ENCODE results near the gene GRM5.

The GRM5 gene

GRCh38 chr11:88770475-88771079 lies 295.2 kb downstream of the GRM5 start:
- Histone ChIP-seq H3K9me2 (ENCODE audit: low read depth, low read length) (no peaks in the 10 kb centered on the region), H3K79me2 (ENCODE audit: insufficient read depth, low read length) (no peaks in the 10 kb centered on the region), H3K4me1 (ENCODE audit: insufficient read depth, low read length, severe bottlenecking) (no peaks in the 10 kb centered on the region), H3F3A (ENCODE audit: insufficient read depth, low read length) (no peaks in the 10 kb centered on the region), H3K27me3 (ENCODE audit: insufficient read depth, low read length) (no peaks in the 10 kb centered on the region), H3K27ac (ENCODE audit: low read depth, low read length, poor library complexity, severe bottlenecking) (no peak overlapping the region), H4K20me1 (ENCODE audit: insufficient read depth, low read length) (no peaks in the 10 kb centered on the region), H3K4me2 (ENCODE audit: low read length) (no peak overlapping the region), H3K9me3 (ENCODE audit: low read length) (no peaks in the 10 kb centered on the region), H3K4me3 (ENCODE audit: low read depth, low read length, poor library complexity, severe bottlenecking) (no peak overlapping the region), H3K9ac (ENCODE audit: low read length) (no peak overlapping the region), H3K36me3 (ENCODE audit: insufficient read depth, low read length) (no peaks in the 10 kb centered on the region), H2AFZ (ENCODE audit: low read length) (no peak overlapping the region)
- TF ChIP-seq, protein P1, sequence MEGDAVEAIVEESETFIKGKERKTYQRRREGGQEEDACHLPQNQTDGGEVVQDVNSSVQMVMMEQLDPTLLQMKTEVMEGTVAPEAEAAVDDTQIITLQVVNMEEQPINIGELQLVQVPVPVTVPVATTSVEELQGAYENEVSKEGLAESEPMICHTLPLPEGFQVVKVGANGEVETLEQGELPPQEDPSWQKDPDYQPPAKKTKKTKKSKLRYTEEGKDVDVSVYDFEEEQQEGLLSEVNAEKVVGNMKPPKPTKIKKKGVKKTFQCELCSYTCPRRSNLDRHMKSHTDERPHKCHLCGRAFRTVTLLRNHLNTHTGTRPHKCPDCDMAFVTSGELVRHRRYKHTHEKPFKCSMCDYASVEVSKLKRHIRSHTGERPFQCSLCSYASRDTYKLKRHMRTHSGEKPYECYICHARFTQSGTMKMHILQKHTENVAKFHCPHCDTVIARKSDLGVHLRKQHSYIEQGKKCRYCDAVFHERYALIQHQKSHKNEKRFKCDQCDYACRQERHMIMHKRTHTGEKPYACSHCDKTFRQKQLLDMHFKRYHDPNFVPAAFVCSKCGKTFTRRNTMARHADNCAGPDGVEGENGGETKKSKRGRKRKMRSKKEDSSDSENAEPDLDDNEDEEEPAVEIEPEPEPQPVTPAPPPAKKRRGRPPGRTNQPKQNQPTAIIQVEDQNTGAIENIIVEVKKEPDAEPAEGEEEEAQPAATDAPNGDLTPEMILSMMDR (IDR thresholded peaks at IDR 0.05; ENCODE audit: low read length), result no peak
- TF ChIP-seq EZH2 (IDR thresholded peaks at IDR 0.05; ENCODE audit: borderline replicate concordance, low read length), result no peak

DNA sequence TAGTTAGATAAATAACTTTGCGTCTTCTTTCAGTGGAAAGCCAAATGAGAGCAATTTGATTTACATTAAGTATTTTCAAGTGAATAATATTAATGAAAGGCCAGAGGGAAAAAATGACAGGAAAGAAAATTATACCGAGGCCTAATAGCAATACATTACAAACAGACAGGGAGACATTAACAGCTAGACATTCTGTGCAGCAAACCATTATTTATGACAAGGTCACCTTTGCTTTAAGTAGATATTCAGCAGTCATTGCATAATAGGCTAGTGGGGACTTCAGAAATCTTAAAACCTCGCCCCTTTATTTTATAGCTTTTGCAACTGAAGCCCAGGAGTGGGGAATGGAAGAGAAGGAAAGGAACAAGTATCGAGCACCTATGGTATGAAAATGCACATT lies 321.6 kb downstream of the GRM5 start:
- no peaks in the 10 kb centered on the region for H3F3A ChIP-seq (ENCODE audit: insufficient read depth, low read length)
- TF ChIP-seq, protein P1 (IDR thresholded peaks at IDR 0.05; ENCODE audit: low read length), result no peak
- no peak for TF ChIP-seq EZH2 (IDR thresholded peaks at IDR 0.05; ENCODE audit: borderline replicate concordance, low read length)
- no peaks in the 10 kb centered on the region for H3K9me3 ChIP-seq (ENCODE audit: low read length)
- no peak overlapping the region for H3K9ac ChIP-seq (ENCODE audit: low read length)
- H2AFZ ChIP-seq (ENCODE audit: low read length), result no peak overlapping the region
- H3K9me2 ChIP-seq (ENCODE audit: low read depth, low read length), result no peaks in the 10 kb centered on the region
- H4K20me1 ChIP-seq (ENCODE audit: insufficient read depth, low read length), result no peaks in the 10 kb centered on the region
- no peaks in the 10 kb centered on the region for H3K36me3 ChIP-seq (ENCODE audit: insufficient read depth, low read length)
- H3K4me1 ChIP-seq (ENCODE audit: insufficient read depth, low read length, severe bottlenecking), result no peaks in the 10 kb centered on the region
- H3K4me2 ChIP-seq (ENCODE audit: low read length), result no peak overlapping the region
- no peaks in the 10 kb centered on the region for H3K79me2 ChIP-seq (ENCODE audit: insufficient read depth, low read length)
- no peak overlapping the region for H3K4me3 ChIP-seq (ENCODE audit: low read depth, low read length, poor library complexity, severe bottlenecking)
- H3K27me3 ChIP-seq (ENCODE audit: insufficient read depth, low read length), result 0 out of 2 replicates have a peak, but pooled peaks cover 4% of the 10 kb centered on the region
- H3K27ac ChIP-seq (ENCODE audit: low read depth, low read length, poor library complexity, severe bottlenecking), result no peak overlapping the region

GRCh38 chr11:88739524-88739923 lies 326.3 kb downstream of the GRM5 start:
- Histone ChIP-seq H3K4me2 (ENCODE audit: low read length) (no peak overlapping the region), H3K36me3 (ENCODE audit: insufficient read depth, low read length) (no peaks in the 10 kb centered on the region)
- no peak for TF ChIP-seq EZH2 (IDR thresholded peaks at IDR 0.05; ENCODE audit: borderline replicate concordance, low read length)
- TF ChIP-seq, protein P1 (IDR thresholded peaks at IDR 0.05; ENCODE audit: low read length), result no peak

More at GRCh38 chr11:88739524-88739923, 326.3 kb downstream of the GRM5 start:
- H3K9ac ChIP-seq (ENCODE audit: low read length), result no peak overlapping the region
- no peaks in the 10 kb centered on the region for H4K20me1 ChIP-seq (ENCODE audit: insufficient read depth, low read length)
- no peaks in the 10 kb centered on the region for H3K79me2 ChIP-seq (ENCODE audit: insufficient read depth, low read length)
- no peaks in the 10 kb centered on the region for H3K9me2 ChIP-seq (ENCODE audit: low read depth, low read length)
- H3K27ac ChIP-seq (ENCODE audit: low read depth, low read length, poor library complexity, severe bottlenecking), result no peak overlapping the region
- H3K4me3 ChIP-seq (ENCODE audit: low read depth, low read length, poor library complexity, severe bottlenecking), result no peak overlapping the region
- no peak overlapping the region for H2AFZ ChIP-seq (ENCODE audit: low read length)
- no peaks in the 10 kb centered on the region for H3K9me3 ChIP-seq (ENCODE audit: low read length)
- H3F3A ChIP-seq (ENCODE audit: insufficient read depth, low read length), result no peaks in the 10 kb centered on the region
- no peaks in the 10 kb centered on the region for H3K27me3 ChIP-seq (ENCODE audit: insufficient read depth, low read length)
- no peaks in the 10 kb centered on the region for H3K4me1 ChIP-seq (ENCODE audit: insufficient read depth, low read length, severe bottlenecking)
